PC-3 (cell line): ENCODE results near the gene CTSD. TPM values are rescaled to one million over a fixed set of nuclear protein-coding genes. Genes with fewer than 3 reads are reported as not detected.

Source experiments
- ATAC-seq: fragments of 200-7000 bp; cut with Tn5 transposase; 2 replicates; pipeline ENCODE4 v1.9.1; 2020; ENCODE audit warnings: mild to moderate bottlenecking, moderate library complexity
- BruUV-seq: library from RNA; stranded (reverse); fragments of 400-500 nt; replicated peaks from 2 replicates; lab custom pipeline; 2021; lab: Mats Ljungman, UMichigan
- CTCF ChIA-PET: fragments of 300-600 bp; sonication (Branson Sonifier 250); formaldehyde crosslinking; loops from one replicate; lab custom pipeline; 2022; ENCODE audit warnings: antibody characterized with exemption; lab: Charles Lee
- POLR2A ChIA-PET: fragments of 300-600 bp; sonication (Branson Sonifier 250); formaldehyde crosslinking; loops from one replicate; lab custom pipeline; 2022; ENCODE audit warnings: antibody characterized with exemption; ENCODE audit not compliant: unreplicated experiment; lab: Charles Lee
- DNase-seq: peaks from one replicate; pipeline ENCODE4 v3.0.0-alpha.2; 2015
- H2AFZ ChIP-seq: fragments of 300-600 bp; sonication (generic); 2 replicates; pipeline ENCODE4 v1.6.0; 2016; ENCODE audit warnings: antibody characterized with exemption, low read length
- H3F3A ChIP-seq: fragments of 300-600 bp; sonication (generic); one replicate; pipeline ENCODE4 v1.6.0; 2017; ENCODE audit warnings: antibody characterized with exemption, low read length, control low read depth, mild to moderate bottlenecking; ENCODE audit not compliant: unreplicated experiment
- H3K27ac ChIP-seq: fragments of 300-600 bp; sonication (generic); 2 replicates; pipeline ENCODE4 v1.5.1; 2016; ENCODE audit warnings: mild to moderate bottlenecking, low read length
- H3K27me3 ChIP-seq: fragments of 300-600 bp; sonication (generic); 2 replicates; pipeline ENCODE4 v1.6.1; 2016; ENCODE audit warnings: low read length, mixed read lengths
- H3K36me3 ChIP-seq: fragments of 300-600 bp; sonication (generic); 2 replicates; pipeline ENCODE4 v1.6.1; 2016; ENCODE audit warnings: low read depth, mixed run types, low read length, mixed read lengths
- H3K4me1 ChIP-seq: fragments of 300-600 bp; sonication (generic); 2 replicates; pipeline ENCODE4 v1.5.1; 2016; ENCODE audit warnings: low read length; ENCODE audit not compliant: insufficient read depth
- H3K4me2 ChIP-seq: fragments of 300-600 bp; sonication (generic); 2 replicates; pipeline ENCODE4 v1.6.0; 2016; ENCODE audit warnings: low read length
- H3K4me3 ChIP-seq: fragments of 300-600 bp; sonication (generic); 2 replicates; pipeline ENCODE4 v1.5.1; 2016; ENCODE audit warnings: mild to moderate bottlenecking, low read length, mixed read lengths
- H3K79me2 ChIP-seq: fragments of 300-600 bp; sonication (generic); 2 replicates; pipeline ENCODE4 v1.6.1; 2017; ENCODE audit warnings: low read length, mixed read lengths
- H3K9ac ChIP-seq: fragments of 300-600 bp; sonication (generic); 2 replicates; pipeline ENCODE4 v1.6.0; 2016; ENCODE audit warnings: mild to moderate bottlenecking, low read length
- H3K9me2 ChIP-seq: fragments of 300-600 bp; sonication (generic); replicated peaks from 2 replicates; pipeline ENCODE4 v1.6.1; 2016; ENCODE audit warnings: mixed run types, low read length, mixed read lengths
- H3K9me3 ChIP-seq: fragments of 300-600 bp; sonication (generic); 2 replicates; pipeline ENCODE4 v1.6.1; 2016; ENCODE audit warnings: low read length, mixed read lengths
- H4K20me1 ChIP-seq: fragments of 300-600 bp; sonication (generic); 2 replicates; pipeline ENCODE4 v1.6.1; 2016; ENCODE audit warnings: low read length, mixed read lengths
- EZH2 ChIP-seq: fragments of 300-600 bp; sonication (generic); IDR thresholded peaks from one replicate; pipeline ENCODE4 v1.6.1; 2017; ENCODE audit warnings: antibody characterized with exemption, mild to moderate bottlenecking, low read length; ENCODE audit not compliant: unreplicated experiment
- EZH2phosphoT487 ChIP-seq: fragments of 300-600 bp; sonication (generic); IDR thresholded peaks from 2 replicates; pipeline ENCODE4 v1.6.1; 2018; ENCODE audit warnings: mild to moderate bottlenecking, antibody characterized with exemption, low read length, borderline replicate concordance
- intact Hi-C: fragments of 100-400 bp; cut with micrococcal nuclease; formaldehyde crosslinking; loops from 2 replicates; pipeline ENCODE4 v1.9.0; 2023
- total RNA-seq: library from RNA; depleted of rRNA; stranded (reverse); fragments of >200 nt; gene quantifications from 2 replicates; pipeline ENCODE4 v1.2.3, GENCODE V29; 2014
- TF ChIP-seq, protein P1 (sequence below): fragments of 300-600 bp; sonication (generic); conservative IDR thresholded peaks from 2 replicates; pipeline ENCODE4 v1.5.1; 2017; ENCODE audit warnings: antibody characterized with exemption, low read depth, mild to moderate bottlenecking, low read length

CTSD gene
- total RNA-seq, 1 experiment from 2014 or later: 308 TPM

DNA sequence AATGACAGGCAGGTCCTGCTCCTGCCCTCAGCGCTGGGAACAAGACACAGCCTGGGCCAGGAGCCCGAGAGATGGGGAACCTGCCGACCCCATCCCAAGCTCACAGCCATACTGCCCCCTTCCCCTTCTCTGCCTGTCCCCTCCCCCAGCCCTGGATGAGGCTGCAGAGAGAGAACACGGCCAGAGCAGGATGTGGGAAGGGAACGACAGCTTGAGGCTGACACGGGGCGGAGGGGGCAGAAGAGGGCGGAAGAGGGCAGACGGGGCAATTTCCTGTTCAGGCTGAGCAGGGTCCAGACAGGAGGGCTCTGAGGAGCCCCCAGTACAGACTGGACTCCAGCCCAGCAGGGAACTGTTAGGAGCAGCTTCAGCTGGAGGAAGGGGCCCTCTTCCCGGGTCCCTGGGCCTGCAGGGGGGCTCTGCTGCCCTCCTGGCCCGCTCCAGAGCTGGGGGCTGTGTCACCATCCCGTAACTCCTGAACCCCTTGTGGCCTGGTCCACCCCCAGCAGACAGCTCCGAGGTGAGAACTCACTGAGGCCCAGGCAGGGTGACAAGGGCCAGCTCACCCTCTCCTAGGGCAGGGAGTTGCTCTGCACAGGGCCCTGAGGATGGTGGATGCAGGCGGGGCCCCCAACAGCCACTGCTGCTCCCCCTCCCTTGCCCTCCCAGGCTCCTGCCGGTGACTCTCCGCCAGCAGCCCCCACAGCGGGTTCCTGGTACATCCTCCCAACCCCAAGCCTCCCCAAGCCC is 5.7 kb downstream of the CTSD start:
- ChIA-PET CTCF (no interaction called here), POLR2A (no interaction called here)
- Histone ChIP-seq H3F3A (no peaks in the 10 kb centered on the region), H3K4me3 (no peak overlapping the region), H3K4me2 (no peak overlapping the region), H3K36me3 (no peaks in the 10 kb centered on the region; the same call in 1 of the 2 replicates), H3K27me3 (no peaks in the 10 kb centered on the region), H3K9me3 (no peaks in the 10 kb centered on the region), H3K9me2 (no peaks in the 10 kb centered on the region), H2AFZ (no peak overlapping the region), H3K27ac (no peak overlapping the region), H3K9ac (no peak overlapping the region), H3K79me2 (peaks cover 23% of the 10 kb centered on the region), H3K4me1 (peaks cover 22% of the 10 kb centered on the region), H4K20me1 (peaks cover 10% of the 10 kb centered on the region; the same call in 1 of the 2 replicates)
- ATAC-seq (no peak), DNase-seq (no peak)
- TF ChIP-seq EZH2phosphoT487 (no peak), EZH2 (no peak)
- TF ChIP-seq, protein P1, sequence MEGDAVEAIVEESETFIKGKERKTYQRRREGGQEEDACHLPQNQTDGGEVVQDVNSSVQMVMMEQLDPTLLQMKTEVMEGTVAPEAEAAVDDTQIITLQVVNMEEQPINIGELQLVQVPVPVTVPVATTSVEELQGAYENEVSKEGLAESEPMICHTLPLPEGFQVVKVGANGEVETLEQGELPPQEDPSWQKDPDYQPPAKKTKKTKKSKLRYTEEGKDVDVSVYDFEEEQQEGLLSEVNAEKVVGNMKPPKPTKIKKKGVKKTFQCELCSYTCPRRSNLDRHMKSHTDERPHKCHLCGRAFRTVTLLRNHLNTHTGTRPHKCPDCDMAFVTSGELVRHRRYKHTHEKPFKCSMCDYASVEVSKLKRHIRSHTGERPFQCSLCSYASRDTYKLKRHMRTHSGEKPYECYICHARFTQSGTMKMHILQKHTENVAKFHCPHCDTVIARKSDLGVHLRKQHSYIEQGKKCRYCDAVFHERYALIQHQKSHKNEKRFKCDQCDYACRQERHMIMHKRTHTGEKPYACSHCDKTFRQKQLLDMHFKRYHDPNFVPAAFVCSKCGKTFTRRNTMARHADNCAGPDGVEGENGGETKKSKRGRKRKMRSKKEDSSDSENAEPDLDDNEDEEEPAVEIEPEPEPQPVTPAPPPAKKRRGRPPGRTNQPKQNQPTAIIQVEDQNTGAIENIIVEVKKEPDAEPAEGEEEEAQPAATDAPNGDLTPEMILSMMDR: no peak
- BruUV-seq: no TSS peak
- intact Hi-C loops: no loop called here

DNA sequence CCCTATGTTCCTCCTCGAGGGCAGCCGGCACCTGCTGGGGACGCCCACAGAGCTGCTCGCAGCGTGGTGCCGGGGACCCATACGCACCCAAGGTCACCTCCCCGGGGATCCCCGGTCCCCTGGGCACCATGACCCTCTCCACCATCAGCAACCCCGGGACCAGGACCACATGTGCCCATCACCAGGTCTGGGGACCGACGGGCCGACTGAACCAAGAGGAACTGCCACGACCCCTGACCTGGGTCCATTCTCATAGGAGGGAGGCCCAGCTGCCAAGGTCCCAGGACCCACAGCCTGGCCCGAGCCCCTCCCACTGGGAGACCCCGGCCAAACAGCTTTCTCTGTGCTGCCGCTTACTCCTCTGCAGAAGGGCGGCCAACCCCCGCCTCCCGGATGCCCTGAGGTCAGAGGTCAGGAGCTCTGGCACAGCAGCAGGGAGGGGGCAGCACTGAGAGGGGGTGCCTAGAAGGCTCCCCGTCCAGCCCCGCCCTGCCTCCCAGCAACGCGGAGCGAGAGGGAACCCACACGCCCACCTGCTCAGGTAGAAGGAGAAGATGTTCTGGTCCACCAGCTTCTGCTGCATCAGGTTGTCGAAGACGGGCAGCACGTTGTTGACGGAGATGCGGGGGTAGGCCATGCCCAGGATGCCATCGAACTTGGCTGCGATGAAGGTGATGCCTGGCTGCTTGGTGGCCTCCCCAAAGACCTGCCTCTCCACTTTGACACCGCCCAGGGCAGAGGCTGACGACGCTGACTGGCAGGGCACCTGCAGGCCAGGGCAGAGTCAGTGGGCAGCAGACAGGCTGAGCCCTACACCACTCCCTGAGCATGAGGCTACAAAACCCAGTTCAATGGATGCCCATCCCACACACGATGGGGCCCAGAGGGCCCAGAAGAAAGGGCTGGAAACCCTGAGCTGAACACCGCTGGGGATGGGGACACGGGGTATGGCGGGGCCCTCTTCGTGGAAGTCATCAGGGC is 6.6 kb downstream of the CTSD start:
- Histone ChIP-seq H3K79me2 (peaks cover 13% of the 10 kb centered on the region), H3K9ac (no peak overlapping the region), H3K4me2 (no peak overlapping the region), H2AFZ (no peak overlapping the region), H3K4me1 (peaks cover 13% of the 10 kb centered on the region), H4K20me1 (peaks cover 6% of the 10 kb centered on the region; the same call in 1 of the 2 replicates), H3K9me3 (no peaks in the 10 kb centered on the region), H3K9me2 (no peaks in the 10 kb centered on the region), H3K4me3 (no peak overlapping the region), H3K36me3 (no peaks in the 10 kb centered on the region; the same call in 1 of the 2 replicates), H3F3A (no peaks in the 10 kb centered on the region), H3K27ac (no peak overlapping the region), H3K27me3 (no peaks in the 10 kb centered on the region)
- ATAC-seq: no peak
- ChIA-PET POLR2A (no interaction called here), CTCF (no interaction called here)
- TF ChIP-seq, protein P1: no peak
- TF ChIP-seq EZH2phosphoT487: no peak
- TF ChIP-seq EZH2: no peak
- DNase-seq: no peak
- BruUV-seq: no TSS peak
- intact Hi-C loops: no loop called here
